ENCODE data around the gene IMMT.

DNA sequence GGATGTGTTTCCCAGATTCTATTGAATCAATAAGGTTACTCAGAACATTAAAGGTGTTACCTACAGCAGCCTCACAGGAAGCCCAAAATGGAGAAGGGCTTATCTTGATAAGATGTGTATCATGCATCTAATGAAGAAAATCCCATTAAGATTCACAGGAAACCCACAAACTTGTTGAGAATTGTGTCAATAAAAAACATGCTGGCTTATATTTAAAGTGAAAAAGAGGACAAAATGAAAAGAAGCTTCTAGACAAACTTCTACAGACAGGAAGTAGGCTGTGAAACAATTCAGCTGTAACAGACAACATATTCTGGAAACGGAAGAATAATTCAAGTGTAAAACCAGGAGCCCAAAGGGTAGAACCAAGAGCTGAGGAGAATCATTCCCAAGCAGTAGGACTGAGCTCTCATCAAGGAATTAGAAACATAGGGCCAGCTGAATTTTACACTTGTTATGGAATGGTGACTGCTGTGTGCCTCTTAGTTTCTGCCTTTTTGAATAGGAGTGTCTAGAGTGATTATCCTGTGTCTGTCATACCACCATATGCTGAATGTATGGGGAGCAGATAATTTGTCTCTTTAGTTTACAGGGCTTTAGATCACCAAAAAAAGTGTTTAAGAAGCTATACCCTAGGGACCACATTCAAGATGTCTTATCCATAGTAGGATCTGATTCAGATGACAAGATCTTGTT lies 9.6 kb downstream of the IMMT start:
- TF ChIP-seq, protein P1, sequence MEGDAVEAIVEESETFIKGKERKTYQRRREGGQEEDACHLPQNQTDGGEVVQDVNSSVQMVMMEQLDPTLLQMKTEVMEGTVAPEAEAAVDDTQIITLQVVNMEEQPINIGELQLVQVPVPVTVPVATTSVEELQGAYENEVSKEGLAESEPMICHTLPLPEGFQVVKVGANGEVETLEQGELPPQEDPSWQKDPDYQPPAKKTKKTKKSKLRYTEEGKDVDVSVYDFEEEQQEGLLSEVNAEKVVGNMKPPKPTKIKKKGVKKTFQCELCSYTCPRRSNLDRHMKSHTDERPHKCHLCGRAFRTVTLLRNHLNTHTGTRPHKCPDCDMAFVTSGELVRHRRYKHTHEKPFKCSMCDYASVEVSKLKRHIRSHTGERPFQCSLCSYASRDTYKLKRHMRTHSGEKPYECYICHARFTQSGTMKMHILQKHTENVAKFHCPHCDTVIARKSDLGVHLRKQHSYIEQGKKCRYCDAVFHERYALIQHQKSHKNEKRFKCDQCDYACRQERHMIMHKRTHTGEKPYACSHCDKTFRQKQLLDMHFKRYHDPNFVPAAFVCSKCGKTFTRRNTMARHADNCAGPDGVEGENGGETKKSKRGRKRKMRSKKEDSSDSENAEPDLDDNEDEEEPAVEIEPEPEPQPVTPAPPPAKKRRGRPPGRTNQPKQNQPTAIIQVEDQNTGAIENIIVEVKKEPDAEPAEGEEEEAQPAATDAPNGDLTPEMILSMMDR (IDR thresholded peaks at IDR 0.05 in 8 of 11, conservative IDR thresholded peaks at IDR 0.05 in 3 of 11): no peak
- TF ChIP-seq POLR2AphosphoS5 (IDR thresholded peaks at IDR 0.05): no peak
- no peak for TF ChIP-seq POLR2A (IDR thresholded peaks at IDR 0.05)

Measured in spleen (tissue), 7 donors.